HG03045 (cell line): ENCODE measurements around the gene COL8A2.
"Not testable (repeated sequence)": the region's sequence is repeated elsewhere in the genome, so short reads cannot be mapped to it uniquely, and the experiment has no call there.

ENCODE experiments used
- ATAC-seq: cut with Tn5 transposase; IDR thresholded peaks from one replicate; pipeline ENCODE4 v1.9.1; 2021; ENCODE audit warnings: mild to moderate bottlenecking, moderate library complexity; ENCODE audit not compliant: unreplicated experiment

The COL8A2 gene

GRCh38 chr1:36125129-36125991, at the start of gene COL8A2:
COL8A2 (minus strand) TSS chr1:36125222; CDS start chr1:36100242, 24,980 bp downstream.
- no peak for ATAC-seq

DNA sequence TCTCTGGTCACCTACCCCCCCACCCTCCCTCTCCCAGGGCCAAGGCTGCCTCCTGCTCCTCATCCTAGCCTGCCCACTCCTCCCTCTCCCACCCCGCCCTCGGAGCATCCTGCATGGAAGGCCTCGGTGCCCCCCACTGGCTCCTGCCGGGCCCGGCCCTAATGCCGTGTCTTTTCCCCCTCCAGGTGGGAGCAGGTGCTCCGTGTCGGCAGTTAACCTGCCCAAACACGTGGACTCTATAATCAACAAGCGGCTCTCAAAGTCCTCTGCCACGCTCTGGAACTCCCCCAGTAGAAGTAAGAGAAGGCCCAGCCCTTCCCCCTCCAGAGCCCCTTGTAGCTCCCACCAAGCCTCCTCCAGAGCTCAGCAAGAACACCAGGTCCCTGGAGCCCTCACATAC, 49.7 kb upstream of the COL8A2 start:
- no peak for ATAC-seq

DNA sequence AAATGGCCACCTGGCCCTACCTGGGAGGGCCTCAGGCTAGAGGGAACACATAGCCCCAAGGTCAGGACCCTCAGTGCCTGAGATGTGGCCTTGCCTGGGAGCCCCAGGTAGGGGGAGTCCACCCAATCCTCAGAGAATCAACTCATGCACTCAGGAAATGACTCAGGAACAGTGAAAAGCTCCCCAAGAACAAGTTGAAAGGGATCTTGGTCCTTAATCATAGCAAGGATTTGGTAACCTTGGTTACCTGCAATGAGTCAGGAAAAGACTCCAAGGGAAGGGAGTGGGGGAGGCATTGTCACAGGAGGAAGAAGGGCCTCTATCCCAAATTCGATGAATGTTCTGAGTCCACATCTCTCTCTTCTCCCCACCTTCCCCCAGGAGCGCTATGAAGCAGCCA, 48.0 kb upstream of the COL8A2 start:
- no peak for ATAC-seq

DNA sequence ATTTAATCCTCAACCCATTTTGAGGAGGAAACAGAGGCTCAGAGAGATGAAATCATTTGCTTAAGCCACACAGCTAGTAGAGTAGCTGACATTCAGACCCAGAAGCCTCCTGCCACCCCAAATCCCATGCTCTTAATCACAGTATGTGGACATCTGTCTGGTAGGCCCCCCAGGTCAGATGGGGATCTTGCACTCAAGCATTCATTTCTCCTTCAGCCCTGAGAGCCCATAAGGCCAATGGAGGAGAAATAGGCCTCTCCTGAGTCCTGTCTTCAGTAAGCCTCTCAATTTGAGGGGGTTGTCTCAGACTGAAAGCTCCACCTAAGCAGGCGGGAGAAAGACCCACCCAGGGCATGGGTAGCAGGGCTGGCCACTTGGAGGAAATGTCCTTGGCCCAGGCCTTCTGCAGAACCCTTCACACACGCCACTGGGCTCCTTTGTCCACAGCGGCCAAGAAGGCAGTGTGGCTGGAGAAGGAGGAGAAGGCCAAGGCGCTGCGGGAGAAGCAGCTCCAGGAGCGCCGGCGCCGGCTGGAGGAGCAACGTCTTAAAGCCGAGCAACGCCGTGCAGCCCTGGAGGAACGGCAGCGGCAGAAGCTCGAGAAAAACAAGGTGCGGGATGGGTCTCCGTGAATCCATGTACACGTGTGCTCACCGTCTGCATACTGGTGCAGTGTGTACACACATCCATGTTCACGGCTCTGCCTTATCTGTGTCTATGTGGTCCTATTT, 47.2 kb upstream of the COL8A2 start:
- ATAC-seq: no peak

DNA sequence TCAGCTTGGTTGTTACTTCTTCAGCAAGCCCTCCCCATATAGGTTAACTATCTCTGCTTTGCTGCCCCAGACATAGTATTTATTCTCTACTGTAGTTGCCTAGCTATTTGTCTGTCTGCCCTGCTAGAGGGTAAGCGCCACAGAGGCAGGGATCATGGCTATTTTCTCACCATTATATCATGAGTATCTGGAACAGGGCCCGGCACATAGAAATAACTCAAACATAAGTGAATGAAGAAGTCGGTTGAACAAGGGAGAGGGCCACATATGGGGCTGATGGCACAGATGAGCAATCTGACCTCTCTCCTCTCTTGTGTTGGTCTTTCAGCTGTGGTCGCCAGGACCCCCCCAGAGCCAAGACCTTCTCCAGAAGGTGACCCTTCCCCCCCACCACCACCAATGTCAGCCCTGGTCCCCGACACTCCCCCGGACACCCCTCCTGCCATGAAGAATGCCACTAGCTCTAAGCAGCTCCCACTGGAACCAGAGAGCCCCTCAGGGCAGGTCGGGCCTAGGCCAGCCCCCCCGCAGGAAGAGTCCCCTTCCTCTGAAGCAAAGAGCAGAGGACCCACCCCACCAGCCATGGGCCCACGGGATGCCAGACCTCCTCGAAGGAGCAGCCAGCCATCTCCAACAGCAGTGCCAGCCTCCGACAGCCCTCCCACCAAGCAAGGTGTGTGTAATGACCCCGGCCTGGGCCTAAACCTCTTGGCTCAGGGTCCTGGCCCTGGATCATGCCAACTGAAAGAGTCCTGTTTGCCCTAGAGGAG, 45.8 kb upstream of the COL8A2 start:
- no peak for ATAC-seq

DNA sequence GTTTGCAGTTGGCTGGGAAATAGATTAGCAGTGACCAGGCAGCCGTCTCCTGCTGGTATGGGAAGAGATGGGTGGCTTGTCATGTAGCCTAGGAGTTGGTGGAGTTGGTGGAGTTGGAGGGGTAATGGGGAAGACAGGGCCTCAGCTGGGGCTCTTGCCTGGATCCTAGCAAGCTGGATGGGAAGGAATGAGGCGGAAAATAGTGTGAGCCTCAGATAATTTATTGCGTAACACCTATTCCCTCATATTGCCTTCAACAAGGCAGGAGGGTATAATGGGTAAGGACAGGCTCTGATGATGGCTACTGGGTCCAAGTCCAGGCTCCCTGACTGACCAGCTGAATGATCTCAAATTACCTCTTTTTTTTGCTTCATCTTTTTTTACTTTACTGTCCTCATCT, 43.5 kb upstream of the COL8A2 start:
- ATAC-seq: no peak

DNA sequence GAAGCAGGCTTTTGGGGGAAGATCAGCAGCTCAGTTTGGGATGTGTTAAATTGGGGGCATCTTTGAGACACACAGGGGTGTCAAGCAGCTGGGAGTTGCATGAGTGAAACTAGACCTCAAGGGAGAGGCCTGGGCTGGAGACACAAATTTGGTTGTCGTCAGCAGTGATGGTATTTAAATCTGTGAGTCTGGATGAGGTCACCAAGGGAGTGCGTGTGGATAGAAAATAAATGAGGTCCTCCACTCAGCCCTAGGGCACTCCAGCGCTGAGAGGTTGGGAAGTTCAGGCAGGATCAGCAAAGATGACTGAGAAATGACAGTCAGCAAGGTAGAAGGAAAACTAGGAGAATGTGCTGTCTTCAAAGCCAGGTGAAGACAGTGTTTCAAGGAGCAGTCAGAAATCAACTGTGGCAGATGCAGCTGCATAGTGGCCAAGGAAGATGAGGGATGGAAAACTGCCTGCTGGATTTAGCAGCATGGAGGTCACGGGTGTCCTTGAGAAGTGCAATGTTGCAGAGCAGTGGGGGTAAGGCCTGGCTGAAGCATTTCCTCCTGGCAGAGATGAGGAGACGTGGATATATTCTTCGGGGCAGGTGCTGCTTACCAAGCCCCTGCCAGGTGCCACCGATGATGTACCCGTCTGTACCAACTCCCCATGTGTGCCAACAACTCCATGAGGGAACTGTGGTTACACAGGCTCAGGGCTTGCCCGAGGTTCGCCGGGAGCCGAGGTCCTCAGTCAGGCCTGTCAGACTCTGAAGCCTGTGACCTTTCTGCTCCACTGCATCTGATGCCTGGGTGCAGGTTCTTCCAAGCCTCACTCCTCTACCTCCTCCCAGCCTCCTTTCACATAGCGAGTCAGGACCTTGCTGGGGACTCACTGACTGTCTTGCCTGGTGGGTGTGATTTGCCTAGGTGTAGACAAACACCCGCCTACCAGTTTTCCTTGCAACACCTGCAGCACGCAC, 42.2 kb upstream of the COL8A2 start:
- no peak for ATAC-seq

- no peak for ATAC-seq
These were observed 41.1 kb upstream of the COL8A2 start for GRCh38 chr1:36166136-36166535.

DNA sequence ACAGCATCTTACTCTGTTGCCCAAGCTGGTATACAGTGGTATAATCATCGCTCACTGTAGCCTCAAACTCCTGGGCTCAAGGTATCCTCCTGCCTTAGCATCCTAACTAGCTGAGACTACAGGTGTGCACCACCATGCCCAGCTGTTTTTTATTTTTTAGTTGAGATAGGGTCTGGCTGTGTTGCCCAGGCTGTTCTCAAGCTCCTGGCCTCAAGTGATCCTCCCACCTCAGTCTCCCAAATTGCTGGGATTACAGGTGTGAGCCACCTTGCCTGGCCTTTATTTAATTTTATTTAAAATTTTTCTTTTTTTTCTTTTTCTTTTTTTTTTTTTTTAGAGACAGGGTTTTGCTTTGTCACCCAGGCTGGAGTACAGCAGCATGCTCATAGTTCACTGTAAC, 40.1 kb upstream of the COL8A2 start:
- ATAC-seq: no peak

- no peak for ATAC-seq
These were observed 39.3 kb upstream of the COL8A2 start for GRCh38 chr1:36164361-36164760.

GRCh38 chr1:36163426-36163825, 38.4 kb upstream of the COL8A2 start:
- ATAC-seq: no peak

DNA sequence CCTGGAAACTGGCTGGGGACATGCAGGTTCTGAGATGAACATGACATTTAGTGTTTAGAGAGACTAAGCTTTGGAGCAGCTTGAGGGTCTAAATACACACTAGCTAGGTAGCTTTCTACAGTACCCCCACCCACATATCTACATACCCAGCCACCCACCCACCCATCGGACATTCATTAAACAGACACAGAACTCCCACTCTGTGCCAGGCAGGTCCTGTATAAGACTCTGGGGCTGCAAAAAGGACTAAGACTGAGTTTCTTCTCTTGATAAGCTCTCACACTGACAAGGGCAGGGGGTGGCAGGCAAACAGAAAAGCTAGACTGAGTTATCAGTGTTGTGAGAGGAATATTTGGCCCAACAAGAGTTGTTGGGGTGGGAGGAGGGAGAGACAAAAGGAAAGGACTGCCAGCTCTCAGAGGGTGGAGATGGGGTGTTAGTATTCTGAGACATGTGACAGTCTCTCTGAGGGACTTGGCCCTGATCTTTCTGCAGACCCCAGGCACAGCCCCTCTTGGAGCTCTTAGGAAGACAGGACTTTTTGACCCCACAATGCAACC, 37.7 kb upstream of the COL8A2 start:
- ATAC-seq: no peak

GRCh38 chr1:36161641-36162531, 36.9 kb upstream of the COL8A2 start:
- no peak for ATAC-seq

- ATAC-seq: no peak
These were observed 36.0 kb upstream of the COL8A2 start for GRCh38 chr1:36160949-36161485.

- ATAC-seq: no peak
These were observed 35.4 kb upstream of the COL8A2 start for GRCh38 chr1:36160388-36160948.

- no peak for ATAC-seq
These were observed 34.8 kb upstream of the COL8A2 start for GRCh38 chr1:36159614-36160387.

GRCh38 chr1:36158827-36159252, 33.8 kb upstream of the COL8A2 start:
- not testable (repeated sequence) for ATAC-seq
